HepG2 (cell line): ENCODE measurements around the gene METRNL. TPM values are rescaled to one million over a fixed set of nuclear protein-coding genes. Genes with fewer than 3 reads are reported as not detected.

ENCODE experiments used
- ATAC-seq: fragments of 200-7000 bp; cut with Tn5 transposase; 3 replicates; pipeline ENCODE4 v1.9.1; 2020; ENCODE audit warnings: mild to moderate bottlenecking, moderate library complexity
- BruUV-seq: library from RNA; stranded (reverse); fragments of 400-500 nt; replicated peaks from 2 replicates; lab custom pipeline; 2021; lab: Mats Ljungman, UMichigan
- CTCF ChIA-PET: fragments of 300-600 bp; formaldehyde crosslinking; extraction: SDS; loops from one replicate; lab custom pipeline; 2021; ENCODE audit warnings: low total read pairs, inconsistent platforms, low intra/inter-chr PET ratio; lab: Yijun Ruan, JAX
- POLR2A ChIA-PET: fragments of 350-600 bp; sonication (Branson Sonifier 250); formaldehyde crosslinking; loops from one replicate; lab custom pipeline; 2020; ENCODE audit warnings: antibody characterized with exemption, inconsistent platforms; lab: Yijun Ruan, JAX
- DNase-seq: peaks from one replicate; pipeline ENCODE4 v3.0.0-alpha.2; 2015; ENCODE audit warnings: low spot score
- FAIRE-seq: peaks from 3 replicates; lab custom pipeline; 2011; peaks lifted over from hg19 to GRCh38; lab: Jason Lieb, UNC
- H2AFZ ChIP-seq: one replicate; pipeline ENCODE4 v1.6.1; 2011; ENCODE audit warnings: low read length, inconsistent platforms
- H3K27ac ChIP-seq: fragments of 300-600 bp; 3 replicates; pipeline ENCODE4 v1.8.0; 2011; ENCODE audit warnings: mixed run types, mild to moderate bottlenecking, mixed read lengths, low read length, inconsistent platforms; ENCODE audit not compliant: insufficient read depth; ENCODE audit errors: extremely low read length
- H3K27me3 ChIP-seq, 2 experiments: fragments of 200-600 bp in 1 of 2; 2 replicates in 1 of 2; 3 replicates in 1 of 2; pipeline versions ENCODE4 v1.6.0 to v1.8.0; 2011; ENCODE audit warnings: low read length in 2 of 2, mild to moderate bottlenecking in 2 of 2, moderate library complexity in 2 of 2, inconsistent platforms in 1 of 2; ENCODE audit not compliant: insufficient read depth in 2 of 2, control insufficient read depth in 1 of 2
- H3K36me3 ChIP-seq, 2 experiments: fragments of 200-600 bp in 1 of 2; replicated peaks in 1 of 2; 2 replicates in 1 of 2; 3 replicates in 1 of 2; pipeline versions ENCODE4 v1.5.1 to v1.8.0; 2011; ENCODE audit warnings: low read length in 2 of 2, inconsistent platforms in 1 of 2; ENCODE audit not compliant: insufficient read depth in 2 of 2, control insufficient read depth in 1 of 2
- H3K4me1 ChIP-seq: 2 replicates; pipeline ENCODE4 v1.5.1; 2012; ENCODE audit warnings: low read length, inconsistent platforms; ENCODE audit not compliant: insufficient read depth
- H3K4me2 ChIP-seq: 2 replicates; pipeline ENCODE4 v1.6.0; 2011; ENCODE audit warnings: low read depth, low read length, inconsistent platforms
- H3K4me3 ChIP-seq, 3 experiments: fragments of 200-600 bp in 1 of 3; sonication (generic), shearing (Covaris generic) in 1 of 3; replicated peaks in 1 of 3; 2 replicates each; pipeline ENCODE4 v1.5.1; 2011 to 2016; ENCODE audit warnings: low read length in 3 of 3, inconsistent platforms in 2 of 3, low read depth in 2 of 3, mild to moderate bottlenecking in 2 of 3, control low read depth in 1 of 3, mixed read lengths in 1 of 3; ENCODE audit not compliant: insufficient read depth in 1 of 3
- H3K79me2 ChIP-seq: one replicate; pipeline ENCODE4 v1.6.1; 2011; ENCODE audit warnings: low read length, inconsistent platforms; ENCODE audit not compliant: insufficient read depth
- H3K9ac ChIP-seq: 2 replicates; pipeline ENCODE4 v1.6.0; 2011; ENCODE audit warnings: mild to moderate bottlenecking, low read depth, low read length, inconsistent platforms; ENCODE audit not compliant: insufficient read depth
- H3K9me3 ChIP-seq: 2 replicates; pipeline ENCODE4 v1.5.1; 2012; ENCODE audit warnings: mild to moderate bottlenecking, low read length
- H4K20me1 ChIP-seq: 2 replicates; pipeline ENCODE4 v1.6.0; 2011; ENCODE audit warnings: inconsistent platforms, mild to moderate bottlenecking, low read length, moderate library complexity; ENCODE audit not compliant: insufficient read depth
- ATF7 ChIP-seq, 2 experiments: fragments of 450-650 bp in 1 of 2; sonication (generic) in 1 of 2; formaldehyde crosslinking in 1 of 2; IDR thresholded peaks; 2 replicates each; pipeline versions ENCODE4 v1.4.0 to v1.6.1; 2016 to 2020; ENCODE audit warnings: antibody characterized with exemption in 1 of 2, mild to moderate bottlenecking in 1 of 2, missing genetic modification reagents in 1 of 2
- BRCA1 ChIP-seq: sonication (generic); formaldehyde crosslinking; IDR thresholded peaks from 2 replicates; pipeline ENCODE4 v1.4.0; 2020; ENCODE audit warnings: missing genetic modification reagents
- CREB1 ChIP-seq, 2 experiments: fragments of 450-650 bp in 1 of 2; IDR thresholded peaks; 2 replicates each; pipeline ENCODE4 v1.6.1; 2016 to 2017; ENCODE audit warnings: control low read depth in 1 of 2, mild to moderate bottlenecking in 1 of 2, missing compliant biosample characterization in 1 of 2, missing genetic modification characterization in 1 of 2
- DDIT3 ChIP-seq: sonication (generic); formaldehyde crosslinking; IDR thresholded peaks from 2 replicates; pipeline ENCODE4 v1.4.0; 2020; ENCODE audit warnings: mild to moderate bottlenecking, missing genetic modification reagents
- KDM5B ChIP-seq: sonication (generic); formaldehyde crosslinking; IDR thresholded peaks from 2 replicates; pipeline ENCODE4 v1.4.0; 2020; ENCODE audit warnings: missing genetic modification reagents, mild to moderate bottlenecking, borderline replicate concordance
- MXD1 ChIP-seq: sonication (generic); formaldehyde crosslinking; IDR thresholded peaks from 2 replicates; pipeline ENCODE4 v1.4.0; 2020; ENCODE audit warnings: mild to moderate bottlenecking, missing genetic modification reagents
- NFE2 ChIP-seq: sonication (generic); formaldehyde crosslinking; IDR thresholded peaks from 2 replicates; pipeline ENCODE4 v1.4.0; 2020; ENCODE audit warnings: missing genetic modification reagents
- PITX1 ChIP-seq: sonication (generic); formaldehyde crosslinking; IDR thresholded peaks from 2 replicates; pipeline ENCODE4 v1.5.1; 2020; ENCODE audit warnings: mild to moderate bottlenecking, missing genetic modification reagents
- PLRG1 ChIP-seq: fragments of 450-650 bp; conservative IDR thresholded peaks from 2 replicates; pipeline ENCODE4 v1.6.1; 2016
- ZBTB37 ChIP-seq: sonication (generic); formaldehyde crosslinking; IDR thresholded peaks from 2 replicates; pipeline ENCODE4 v1.4.0; 2020; ENCODE audit warnings: mild to moderate bottlenecking, missing genetic modification reagents
- ZBTB8A ChIP-seq: sonication (generic); formaldehyde crosslinking; IDR thresholded peaks from 2 replicates; pipeline ENCODE4 v1.4.0; 2020; ENCODE audit warnings: mild to moderate bottlenecking, low read depth, missing genetic modification reagents, borderline replicate concordance
- ZFP1 ChIP-seq: IDR thresholded peaks from 2 replicates; pipeline ENCODE4 v1.6.1; 2016
- ZNF296 ChIP-seq: sonication (generic); formaldehyde crosslinking; conservative IDR thresholded peaks from 2 replicates; pipeline ENCODE4 v1.5.0; 2020; ENCODE audit warnings: mild to moderate bottlenecking, missing genetic modification reagents
- ZNF530 ChIP-seq: sonication (generic); formaldehyde crosslinking; IDR thresholded peaks from 2 replicates; pipeline ENCODE4 v1.5.0; 2020; ENCODE audit warnings: low read depth, mild to moderate bottlenecking, missing genetic modification reagents
- ZNF788 ChIP-seq: sonication (generic); formaldehyde crosslinking; IDR thresholded peaks from 2 replicates; pipeline ENCODE4 v1.5.0; 2020; ENCODE audit warnings: mild to moderate bottlenecking, missing genetic modification reagents, borderline replicate concordance
- ZSCAN21 ChIP-seq: sonication (generic); formaldehyde crosslinking; IDR thresholded peaks from 2 replicates; pipeline ENCODE4 v1.8.0; 2022; ENCODE audit warnings: mild to moderate bottlenecking, missing genetic modification reagents, moderate library complexity, borderline replicate concordance
- WGBS: methylation state at CpG from one replicate; pipeline ENCODE4 v1.1.6; 2017; ENCODE audit warnings: low lambda C conversion rate; 5-methylcytosine and 5-hydroxymethylcytosine counted together
- in situ Hi-C: cut with HindIII; loops from 2 replicates; pipeline ENCODE4 v1.10.0; 2017; ENCODE audit warnings: low pct_unique_long_range_greater_than_20kb; ENCODE audit not compliant: extremely low pct_ligation_motif_present
- intact Hi-C: fragments of 100-400 bp; cut with micrococcal nuclease; formaldehyde crosslinking; loops from one replicate; pipeline ENCODE4 v1.10.0; 2022; ENCODE audit not compliant: unreplicated experiment
- polyA plus RNA-seq, 8 experiments: library from polyadenylated mRNA; depleted of rRNA in 3 of 8; stranded (reverse) in 7 of 8; unstranded in 1 of 8; fragments of >200 nt; fragmentation: Illumina TruSeq in 4 of 8; extraction: Trizol in 4 of 8; gene quantifications; 2 replicates each; pipeline versions ENCODE4 v1.2.1 to v1.2.3, GENCODE V29; 2011 to 2016; ENCODE audit warnings: low read depth in 4 of 8, missing spikeins in 1 of 8, mixed read lengths in 1 of 8; ENCODE audit not compliant: insufficient read depth in 1 of 8
- total RNA-seq, 5 experiments: library from RNA; depleted of rRNA; stranded (reverse); fragments of >200 nt; fragmentation: Illumina TruSeq; extraction: Trizol; gene quantifications; 2 replicates each; pipeline ENCODE4 v1.2.3, GENCODE V29; 2016; ENCODE audit warnings: low read depth in 1 of 5

The METRNL gene
- total and polyA plus RNA-seq, 2 of the 13 experiments (the other 11 are each of a cell fraction or from before 2014, with no cell fraction given) = 0.66 to 0.84 TPM

GRCh38 chr17:83106913-83107655, 27.7 kb downstream of the METRNL start:
- Histone ChIP-seq H3K4me2 (no peak overlapping the region), H3K27me3 (peaks cover 29 to 78% of the 10 kb centered on the region in 2 experiments), H3K27ac (no peak overlapping the region), H3K36me3 (no peaks in the 10 kb centered on the region), H3K4me3 (no peak overlapping the region), H3K79me2 (no peaks in the 10 kb centered on the region), H4K20me1 (no peaks in the 10 kb centered on the region; the same call in 1 of the 2 replicates), H3K9me3 (no peaks in the 10 kb centered on the region), H3K4me1 (peaks cover 12% of the 10 kb centered on the region), H3K9ac (no peak overlapping the region), H2AFZ (no peak overlapping the region)
- CTCF ChIA-PET = no interaction called here
- DNase-seq (no peak), ATAC-seq (no peak), FAIRE-seq (no peak)
- 25% methylated on average over 17 of the region's 17 CpGs for WGBS
- in situ Hi-C loops = no loop called here
- POLR2A ChIA-PET = no interaction called here
- no TSS peak for BruUV-seq
- intact Hi-C loops = no loop called here
- TF ChIP-seq ZBTB8A (CRISPR knock-in tag) (no peak), NFE2 (CRISPR knock-in tag) (no peak), BRCA1 (CRISPR knock-in tag) (no peak), ZNF788 (CRISPR knock-in tag) (no peak), PITX1 (CRISPR knock-in tag) (no peak), KDM5B (CRISPR knock-in tag) (no peak), ZBTB37 (no peak), ATF7 (IDR thresholded peaks at IDR 0.05) (peak; percentile 69), ATF7 (CRISPR knock-in tag; IDR thresholded peaks at IDR 0.05) (no peak), PLRG1 (no peak), ZFP1 (no peak), CREB1 (IDR thresholded peaks at IDR 0.05) (0 out of 2 replicates have a peak, but pooled peaks have one; percentile 42), CREB1 (CRISPR knock-in tag; IDR thresholded peaks at IDR 0.05) (no peak), MXD1 (CRISPR knock-in tag) (no peak), ZNF296 (CRISPR knock-in tag) (no peak), ZNF530 (CRISPR knock-in tag) (no peak), DDIT3 (CRISPR knock-in tag) (no peak), ZSCAN21 (CRISPR knock-in tag) (no peak)
- TF ChIP-seq, all 625 proteins: peak for 2
